Suprapubic skin (tissue), 4 donors: ENCODE data around the gene CLDN1.

Experiments
- CTCF ChIP-seq, 2 donors: fragments of 200-600 bp in 1 of 2; fragments of 450-650 bp in 1 of 2; sonication (generic) in 1 of 2; IDR thresholded peaks; one replicate each; pipeline ENCODE4 v1.5.1; 2016 to 2019; ENCODE audit warnings: antibody characterized with exemption in 2 of 2, mild to moderate bottlenecking in 1 of 2, moderate library complexity in 1 of 2
- EP300 ChIP-seq: sonication (generic); formaldehyde crosslinking; IDR thresholded peaks from one replicate; pipeline ENCODE4 v1.6.1; 2017; ENCODE audit warnings: antibody characterized with exemption
- POLR2AphosphoS5 ChIP-seq, 3 donors: sonication (generic); formaldehyde crosslinking; IDR thresholded peaks; one replicate each; pipeline ENCODE4 v1.6.1; 2017; ENCODE audit warnings: antibody characterized with exemption in 3 of 3

GRCh38 chr3:190319660-190320059, 2.6 kb downstream of the CLDN1 start:
- TF ChIP-seq EP300 (no peak), CTCF (IDR thresholded peaks at IDR 0.05) (no peak), POLR2AphosphoS5 (IDR thresholded peaks at IDR 0.05) (no peak)
